SK-N-SH (cell line): Measurements from ENCODE around the gene PXDN. TPM values are rescaled to one million over a fixed set of nuclear protein-coding genes. Genes with fewer than 3 reads are reported as not detected.
A peak's percentile ranks its signal among the peaks of the same experiment; 100 is the strongest.

Experiments used
- CTCF ChIA-PET: fragments of 300-600, 350-600 bp; formaldehyde crosslinking; extraction: SDS; loops from one replicate; lab custom pipeline; 2021; lab: Yijun Ruan, JAX
- POLR2A ChIA-PET: fragments of 350-600 bp; sonication (Branson Sonifier 250); formaldehyde crosslinking; extraction: SDS; loops from one replicate; lab custom pipeline; 2020; ENCODE audit warnings: antibody characterized with exemption, inconsistent platforms; lab: Yijun Ruan, JAX
- DNase-seq: peaks from one replicate; pipeline ENCODE4 v3.0.0; 2012
- H2AFZ ChIP-seq: fragments of 200-600 bp; sonication (generic); 2 replicates; pipeline ENCODE4 v1.8.1; 2016; ENCODE audit warnings: antibody characterized with exemption, mild to moderate bottlenecking, low read depth
- H3F3A ChIP-seq: fragments of 200-600 bp; sonication (generic); replicated peaks from 2 replicates; pipeline ENCODE3; 2016; ENCODE audit warnings: antibody characterized with exemption, mild to moderate bottlenecking; ENCODE audit not compliant: insufficient read depth
- H3K27ac ChIP-seq, 2 experiments: fragments of 200-500 bp in 1 of 2; fragments of 200-600 bp in 1 of 2; sonication (Bioruptor generic) in 1 of 2; sonication (generic), shearing (Covaris generic) in 1 of 2; 2 replicates each; pipeline versions ENCODE4 v1.5.1 to v1.6.1; 2014 to 2016; ENCODE audit warnings: low read depth in 2 of 2, inconsistent platforms in 1 of 2, low read length in 1 of 2, mild to moderate bottlenecking in 1 of 2, mixed read lengths in 1 of 2
- H3K27me3 ChIP-seq: fragments of 200-600 bp; sonication (generic), shearing (Covaris generic); 2 replicates; pipeline ENCODE4 v1.6.1; 2016; ENCODE audit warnings: mixed run types; ENCODE audit not compliant: insufficient read depth
- H3K36me3 ChIP-seq, 2 experiments: fragments of 200-500 bp in 1 of 2; fragments of 200-600 bp in 1 of 2; sonication (Bioruptor generic) in 1 of 2; sonication (generic) in 1 of 2; replicated peaks in 1 of 2; 2 replicates each; pipeline versions ENCODE3 to v1.5.1; 2014 to 2016; ENCODE audit warnings: low read length in 1 of 2, mild to moderate bottlenecking in 1 of 2; ENCODE audit not compliant: insufficient read depth in 2 of 2, control insufficient read depth in 1 of 2
- H3K4me1 ChIP-seq, 2 experiments: fragments of 200-500 bp in 1 of 2; fragments of 200-600 bp in 1 of 2; sonication (Bioruptor generic) in 1 of 2; sonication (generic), shearing (Covaris generic) in 1 of 2; 2 replicates each; pipeline versions ENCODE4 v1.5.1 to v1.6.1; 2014 to 2016; ENCODE audit warnings: low read depth in 1 of 2, low read length in 1 of 2, mixed run types in 1 of 2; ENCODE audit not compliant: insufficient read depth in 2 of 2, control insufficient read depth in 1 of 2
- H3K4me2 ChIP-seq: fragments of 200-600 bp; sonication (generic), shearing (Covaris generic); 2 replicates; pipeline ENCODE4 v1.6.1; 2017; ENCODE audit warnings: mixed run types
- H3K4me3 ChIP-seq, 2 experiments: fragments of 200-500 bp in 1 of 2; fragments of 200-600 bp in 1 of 2; sonication (Bioruptor generic) in 1 of 2; sonication (generic), shearing (Covaris generic) in 1 of 2; 2 replicates each; pipeline versions ENCODE4 v1.5.1 to v1.8.1; 2014 to 2016; ENCODE audit warnings: low read depth in 2 of 2, inconsistent platforms in 1 of 2, low read length in 1 of 2, mild to moderate bottlenecking in 1 of 2, mixed read lengths in 1 of 2, moderate library complexity in 1 of 2
- H3K79me2 ChIP-seq: fragments of 200-600 bp; sonication (generic); 2 replicates; pipeline ENCODE4 v1.8.1; 2017; ENCODE audit warnings: mild to moderate bottlenecking; ENCODE audit not compliant: insufficient read depth
- H3K9ac ChIP-seq: fragments of 200-600 bp; sonication (generic); 2 replicates; pipeline ENCODE4 v1.6.1; 2017; ENCODE audit warnings: mixed run types
- H3K9me2 ChIP-seq: fragments of 200-600 bp; sonication (generic); 2 replicates; pipeline ENCODE4 v1.6.1; 2017; ENCODE audit warnings: mixed run types
- H3K9me3 ChIP-seq: fragments of 200-600 bp; sonication (generic); 2 replicates; pipeline ENCODE4 v1.6.1; 2017; ENCODE audit warnings: mixed run types, mild to moderate bottlenecking, moderate library complexity
- H4K20me1 ChIP-seq: fragments of 200-600 bp; sonication (generic); 2 replicates; pipeline ENCODE4 v1.6.1; 2017; ENCODE audit warnings: mild to moderate bottlenecking, mixed run types; ENCODE audit not compliant: insufficient read depth
- CHD2 ChIP-seq: fragments of 150-350 bp; IDR thresholded peaks from 2 replicates; pipeline ENCODE4 v1.6.1; 2018; ENCODE audit warnings: low read length; ENCODE audit not compliant: partially characterized antibody
- EZH2phosphoT487 ChIP-seq: fragments of 200-600 bp; sonication (generic); IDR thresholded peaks from 2 replicates; pipeline ENCODE4 v1.6.1; 2017; ENCODE audit warnings: low read depth, mixed run types, mild to moderate bottlenecking, antibody characterized with exemption, moderate library complexity, borderline replicate concordance
- FOSL2 ChIP-seq: IDR thresholded peaks from 2 replicates; pipeline ENCODE4 v1.4.0; 2012; ENCODE audit warnings: low read depth, mild to moderate bottlenecking, moderate library complexity, borderline replicate concordance
- FOXJ3 ChIP-seq: sonication (generic); formaldehyde crosslinking; IDR thresholded peaks from 2 replicates; pipeline ENCODE4 v1.5.1; 2020; ENCODE audit warnings: mild to moderate bottlenecking, missing genetic modification reagents
- FOXM1 ChIP-seq: IDR thresholded peaks from 2 replicates; pipeline ENCODE4 v1.4.0; 2012; ENCODE audit warnings: low read depth, mild to moderate bottlenecking
- GABPA ChIP-seq: IDR thresholded peaks from 2 replicates; pipeline ENCODE4 v1.4.0; 2012; ENCODE audit warnings: low read depth, mild to moderate bottlenecking
- NFIC ChIP-seq: IDR thresholded peaks from 2 replicates; pipeline ENCODE4 v1.4.0; 2012; ENCODE audit warnings: borderline replicate concordance
- POLR2AphosphoS5 ChIP-seq: IDR thresholded peaks from 2 replicates; pipeline ENCODE4 v1.6.1; 2012; ENCODE audit warnings: low read depth, low read length
- RAD21 ChIP-seq: IDR thresholded peaks from 2 replicates; pipeline ENCODE4 v1.6.1; 2012; ENCODE audit warnings: mild to moderate bottlenecking, low read length
- SMC3 ChIP-seq: IDR thresholded peaks from 2 replicates; pipeline ENCODE4 v1.6.1; 2012; ENCODE audit warnings: low read depth, low read length, improper control_type of control experiment
- TCF12 ChIP-seq: IDR thresholded peaks from 2 replicates; pipeline ENCODE4 v1.4.0; 2012
- TEAD4 ChIP-seq: IDR thresholded peaks from 2 replicates; pipeline ENCODE4 v1.4.0; 2012; ENCODE audit warnings: mild to moderate bottlenecking, borderline replicate concordance; ENCODE audit not compliant: insufficient read depth
- YY1 ChIP-seq: IDR thresholded peaks from 2 replicates; pipeline ENCODE4 v1.4.0; 2012; ENCODE audit warnings: low read depth, mild to moderate bottlenecking
- WGBS: methylation state at CpG from one replicate; pipeline ENCODE4 v1.1.6; 2017; ENCODE audit warnings: low lambda C conversion rate; 5-methylcytosine and 5-hydroxymethylcytosine counted together
- polyA plus RNA-seq, 3 experiments: library from polyadenylated mRNA; depleted of rRNA; stranded (reverse); fragments of >200 nt; gene quantifications; 2 replicates each; pipeline ENCODE4 v1.2.3, GENCODE V29; 2012
- TF ChIP-seq, protein P1 (sequence below): IDR thresholded peaks from 2 replicates; pipeline ENCODE4 v1.4.0; 2012; ENCODE audit warnings: low read depth, borderline replicate concordance
- TF ChIP-seq, protein P2 (sequence below): IDR thresholded peaks from 2 replicates; pipeline ENCODE4 v1.4.0; 2012; ENCODE audit warnings: low read depth
- TF ChIP-seq, protein P3 (sequence below): IDR thresholded peaks from 2 replicates; pipeline ENCODE4 v1.6.1; 2012; ENCODE audit warnings: mild to moderate bottlenecking, low read depth, low read length, moderate library complexity
- TF ChIP-seq, protein P4 (sequence below): fragments of 150-350 bp; IDR thresholded peaks from 2 replicates; pipeline ENCODE4 v1.6.1; 2016; ENCODE audit warnings: mild to moderate bottlenecking, low read depth, low read length
- TF ChIP-seq, protein P5 (sequence below): fragments of 150-350 bp; IDR thresholded peaks from 2 replicates; pipeline ENCODE4 v1.6.1; 2017; ENCODE audit warnings: antibody characterized with exemption, low read length, low read depth, borderline replicate concordance

The PXDN gene
- polyA plus RNA-seq, 1 of the 3 experiments (the other 2 are of a cell fraction), result 146 TPM

DNA sequence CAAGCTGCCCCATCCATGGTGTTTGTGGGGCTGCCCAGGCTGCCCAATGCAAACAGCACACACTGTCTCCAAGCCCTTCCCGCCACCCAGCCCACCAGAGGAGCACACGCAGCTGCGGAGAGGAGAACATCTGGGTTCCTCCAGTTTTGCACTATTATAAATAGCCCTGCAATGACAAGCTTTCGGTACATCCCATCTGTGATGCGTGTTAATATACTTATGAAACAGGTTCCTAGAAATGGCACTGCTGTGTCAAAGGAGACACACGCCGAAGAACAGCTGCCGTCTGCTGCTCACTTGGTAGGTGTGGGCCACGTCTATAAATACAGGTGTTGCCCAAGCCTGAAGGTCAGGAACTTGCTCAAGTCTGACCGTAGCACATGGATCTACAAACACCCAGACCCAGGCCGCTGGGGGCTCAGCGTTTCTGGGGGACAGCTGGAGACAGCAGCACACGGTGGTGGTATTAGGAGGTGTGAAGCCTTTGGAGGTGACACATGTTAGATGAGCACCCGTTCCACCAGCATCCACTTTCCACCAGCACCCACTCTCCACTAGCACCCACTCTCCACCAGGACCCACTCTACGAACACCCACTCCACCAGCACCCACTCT lies 34.3 kb downstream of the PXDN start:
- TF ChIP-seq, protein P1, sequence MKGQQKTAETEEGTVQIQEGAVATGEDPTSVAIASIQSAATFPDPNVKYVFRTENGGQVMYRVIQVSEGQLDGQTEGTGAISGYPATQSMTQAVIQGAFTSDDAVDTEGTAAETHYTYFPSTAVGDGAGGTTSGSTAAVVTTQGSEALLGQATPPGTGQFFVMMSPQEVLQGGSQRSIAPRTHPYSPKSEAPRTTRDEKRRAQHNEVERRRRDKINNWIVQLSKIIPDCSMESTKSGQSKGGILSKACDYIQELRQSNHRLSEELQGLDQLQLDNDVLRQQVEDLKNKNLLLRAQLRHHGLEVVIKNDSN, result no peak
- TF ChIP-seq YY1, result no peak
- TF ChIP-seq TEAD4, result no peak
- no peak for TF ChIP-seq FOXM1
- TF ChIP-seq, all 33 proteins: peak for 0
- Histone ChIP-seq H3K36me3 (no peaks in the 10 kb centered on the region), H4K20me1 (peaks cover 83% of the 10 kb centered on the region), H2AFZ (no peak overlapping the region), H3K9me3 (no peaks in the 10 kb centered on the region), H3K27ac (peak overlapping the region in 1 of 2 experiments; percentile 50; a peak in 1 of 4 replicates), H3K4me2 (no peak overlapping the region), H3K79me2 (peaks cover 71% of the 10 kb centered on the region), H3K27me3 (no peaks in the 10 kb centered on the region), H3K9me2 (no peaks in the 10 kb centered on the region), H3K4me1 (peaks cover 22 to 79% of the 10 kb centered on the region in 2 experiments), H3F3A (peaks cover 3% of the 10 kb centered on the region), H3K4me3 (no peak overlapping the region), H3K9ac (no peak overlapping the region)
- ChIA-PET POLR2A (no interaction called here), CTCF (interaction anchor here (1.0 to 1.2 kb wide), 2 partner anchors 11 to 16 kb away, joined by 3 read pairs; no protein-coding TSS in a partner anchor)
- no peak for DNase-seq
- 93% methylated on average over 15 of the region's 15 CpGs for WGBS

DNA sequence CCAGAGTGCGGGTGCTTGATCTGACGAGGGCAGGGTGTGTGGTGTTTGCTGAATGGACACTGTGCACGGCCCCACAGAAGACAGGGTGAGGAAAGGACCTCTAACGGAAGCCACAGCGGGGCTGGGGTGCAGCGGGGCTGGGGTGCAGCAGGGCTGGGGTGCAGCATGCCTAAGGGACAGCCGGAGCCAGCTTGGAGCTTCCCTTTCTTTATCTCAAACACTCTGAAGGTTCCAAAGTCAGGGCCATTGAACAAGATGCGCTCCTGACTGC lies 35.0 kb downstream of the PXDN start:
- 75% methylated on average over 4 of the region's 8 CpGs for WGBS
- H3K36me3 ChIP-seq, result no peaks in the 10 kb centered on the region

More for the DNA sequence above, 35.0 kb downstream of the PXDN start:
- peaks cover 67% of the 10 kb centered on the region for H3K79me2 ChIP-seq
- no peaks in the 10 kb centered on the region for H3K9me2 ChIP-seq
- ChIA-PET POLR2A (interaction anchor here (1.4 kb wide), 1 partner anchor 30 kb away, joined by 4 read pairs; no protein-coding TSS in a partner anchor), CTCF (interaction anchor here (0.6 to 2.7 kb wide), 4 partner anchors 10 to 162 kb away, joined by 3 to 11 read pairs (median 3); no protein-coding TSS in a partner anchor)
- H3K4me2 ChIP-seq, result no peak overlapping the region
- DNase-seq, result no peak
- H3K4me3 ChIP-seq, result no peak overlapping the region
- peaks cover 82% of the 10 kb centered on the region for H4K20me1 ChIP-seq
- peaks cover 14 to 77% of the 10 kb centered on the region in 2 experiments; a peak in 3 of 4 replicates for H3K4me1 ChIP-seq
- H3K9ac ChIP-seq, result no peak overlapping the region
- H2AFZ ChIP-seq, result no peak overlapping the region
- H3K27me3 ChIP-seq, result no peaks in the 10 kb centered on the region
- H3F3A ChIP-seq, result peaks cover 3% of the 10 kb centered on the region
- no peak for TF ChIP-seq GABPA
- no peak for TF ChIP-seq NFIC
- no peak for TF ChIP-seq TEAD4
- TF ChIP-seq FOXJ3 (CRISPR knock-in tag), result no peak
- TF ChIP-seq, protein P2, sequence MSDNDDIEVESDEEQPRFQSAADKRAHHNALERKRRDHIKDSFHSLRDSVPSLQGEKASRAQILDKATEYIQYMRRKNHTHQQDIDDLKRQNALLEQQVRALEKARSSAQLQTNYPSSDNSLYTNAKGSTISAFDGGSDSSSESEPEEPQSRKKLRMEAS, result no peak
- no peak for TF ChIP-seq TCF12
- TF ChIP-seq FOSL2, result no peak
- TF ChIP-seq, protein P1, result no peak
- TF ChIP-seq, protein P3, sequence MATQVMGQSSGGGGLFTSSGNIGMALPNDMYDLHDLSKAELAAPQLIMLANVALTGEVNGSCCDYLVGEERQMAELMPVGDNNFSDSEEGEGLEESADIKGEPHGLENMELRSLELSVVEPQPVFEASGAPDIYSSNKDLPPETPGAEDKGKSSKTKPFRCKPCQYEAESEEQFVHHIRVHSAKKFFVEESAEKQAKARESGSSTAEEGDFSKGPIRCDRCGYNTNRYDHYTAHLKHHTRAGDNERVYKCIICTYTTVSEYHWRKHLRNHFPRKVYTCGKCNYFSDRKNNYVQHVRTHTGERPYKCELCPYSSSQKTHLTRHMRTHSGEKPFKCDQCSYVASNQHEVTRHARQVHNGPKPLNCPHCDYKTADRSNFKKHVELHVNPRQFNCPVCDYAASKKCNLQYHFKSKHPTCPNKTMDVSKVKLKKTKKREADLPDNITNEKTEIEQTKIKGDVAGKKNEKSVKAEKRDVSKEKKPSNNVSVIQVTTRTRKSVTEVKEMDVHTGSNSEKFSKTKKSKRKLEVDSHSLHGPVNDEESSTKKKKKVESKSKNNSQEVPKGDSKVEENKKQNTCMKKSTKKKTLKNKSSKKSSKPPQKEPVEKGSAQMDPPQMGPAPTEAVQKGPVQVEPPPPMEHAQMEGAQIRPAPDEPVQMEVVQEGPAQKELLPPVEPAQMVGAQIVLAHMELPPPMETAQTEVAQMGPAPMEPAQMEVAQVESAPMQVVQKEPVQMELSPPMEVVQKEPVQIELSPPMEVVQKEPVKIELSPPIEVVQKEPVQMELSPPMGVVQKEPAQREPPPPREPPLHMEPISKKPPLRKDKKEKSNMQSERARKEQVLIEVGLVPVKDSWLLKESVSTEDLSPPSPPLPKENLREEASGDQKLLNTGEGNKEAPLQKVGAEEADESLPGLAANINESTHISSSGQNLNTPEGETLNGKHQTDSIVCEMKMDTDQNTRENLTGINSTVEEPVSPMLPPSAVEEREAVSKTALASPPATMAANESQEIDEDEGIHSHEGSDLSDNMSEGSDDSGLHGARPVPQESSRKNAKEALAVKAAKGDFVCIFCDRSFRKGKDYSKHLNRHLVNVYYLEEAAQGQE, result no peak
- TF ChIP-seq SMC3, result no peak
- no peak for TF ChIP-seq YY1
- TF ChIP-seq, protein P4, sequence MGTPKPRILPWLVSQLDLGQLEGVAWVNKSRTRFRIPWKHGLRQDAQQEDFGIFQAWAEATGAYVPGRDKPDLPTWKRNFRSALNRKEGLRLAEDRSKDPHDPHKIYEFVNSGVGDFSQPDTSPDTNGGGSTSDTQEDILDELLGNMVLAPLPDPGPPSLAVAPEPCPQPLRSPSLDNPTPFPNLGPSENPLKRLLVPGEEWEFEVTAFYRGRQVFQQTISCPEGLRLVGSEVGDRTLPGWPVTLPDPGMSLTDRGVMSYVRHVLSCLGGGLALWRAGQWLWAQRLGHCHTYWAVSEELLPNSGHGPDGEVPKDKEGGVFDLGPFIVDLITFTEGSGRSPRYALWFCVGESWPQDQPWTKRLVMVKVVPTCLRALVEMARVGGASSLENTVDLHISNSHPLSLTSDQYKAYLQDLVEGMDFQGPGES, result no peak
- TF ChIP-seq EZH2phosphoT487, result no peak
- TF ChIP-seq, protein P5, sequence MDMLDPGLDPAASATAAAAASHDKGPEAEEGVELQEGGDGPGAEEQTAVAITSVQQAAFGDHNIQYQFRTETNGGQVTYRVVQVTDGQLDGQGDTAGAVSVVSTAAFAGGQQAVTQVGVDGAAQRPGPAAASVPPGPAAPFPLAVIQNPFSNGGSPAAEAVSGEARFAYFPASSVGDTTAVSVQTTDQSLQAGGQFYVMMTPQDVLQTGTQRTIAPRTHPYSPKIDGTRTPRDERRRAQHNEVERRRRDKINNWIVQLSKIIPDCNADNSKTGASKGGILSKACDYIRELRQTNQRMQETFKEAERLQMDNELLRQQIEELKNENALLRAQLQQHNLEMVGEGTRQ, result no peak
- no peak for TF ChIP-seq POLR2AphosphoS5
- no peak for TF ChIP-seq CHD2
- TF ChIP-seq RAD21, result no peak
- no peaks in the 10 kb centered on the region for H3K9me3 ChIP-seq
- peak overlapping the region in 1 of 2 experiments; percentile 86; a peak in 2 of 4 replicates for H3K27ac ChIP-seq
